Ovary (tissue), 3 donors: ENCODE measurements around the gene STAT1.

Experiments
- EP300 ChIP-seq: sonication (generic); formaldehyde crosslinking; IDR thresholded peaks from one replicate; pipeline ENCODE4 v1.6.1; 2017; ENCODE audit warnings: antibody characterized with exemption
- TF ChIP-seq, protein P1 (sequence below), 3 donors: fragments of 450-650 bp in 2 of 3; fragments of 200-600 bp in 1 of 3; IDR thresholded peaks; one replicate each; pipeline versions ENCODE4 v1.5.1 to v1.8.0; 2016 to 2022; ENCODE audit warnings: antibody characterized with exemption in 3 of 3, mild to moderate bottlenecking in 1 of 3
- donor health status: DM: no; HTN: no; CAD: no.

- TF ChIP-seq EP300 = no peak
- TF ChIP-seq, protein P1, sequence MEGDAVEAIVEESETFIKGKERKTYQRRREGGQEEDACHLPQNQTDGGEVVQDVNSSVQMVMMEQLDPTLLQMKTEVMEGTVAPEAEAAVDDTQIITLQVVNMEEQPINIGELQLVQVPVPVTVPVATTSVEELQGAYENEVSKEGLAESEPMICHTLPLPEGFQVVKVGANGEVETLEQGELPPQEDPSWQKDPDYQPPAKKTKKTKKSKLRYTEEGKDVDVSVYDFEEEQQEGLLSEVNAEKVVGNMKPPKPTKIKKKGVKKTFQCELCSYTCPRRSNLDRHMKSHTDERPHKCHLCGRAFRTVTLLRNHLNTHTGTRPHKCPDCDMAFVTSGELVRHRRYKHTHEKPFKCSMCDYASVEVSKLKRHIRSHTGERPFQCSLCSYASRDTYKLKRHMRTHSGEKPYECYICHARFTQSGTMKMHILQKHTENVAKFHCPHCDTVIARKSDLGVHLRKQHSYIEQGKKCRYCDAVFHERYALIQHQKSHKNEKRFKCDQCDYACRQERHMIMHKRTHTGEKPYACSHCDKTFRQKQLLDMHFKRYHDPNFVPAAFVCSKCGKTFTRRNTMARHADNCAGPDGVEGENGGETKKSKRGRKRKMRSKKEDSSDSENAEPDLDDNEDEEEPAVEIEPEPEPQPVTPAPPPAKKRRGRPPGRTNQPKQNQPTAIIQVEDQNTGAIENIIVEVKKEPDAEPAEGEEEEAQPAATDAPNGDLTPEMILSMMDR (IDR thresholded peaks at IDR 0.05) = no peak
These were observed 39.2 kb downstream of the STAT1 start for GRCh38 chr2:190974629-190975361.
